Naive thymus-derived CD8-positive, alpha-beta T cell (primary cell): ENCODE results near the gene NUCKS1. TPM values are rescaled to one million over a fixed set of nuclear protein-coding genes. Genes with fewer than 3 reads are reported as not detected.
A peak's percentile ranks its signal among the peaks of the same experiment; 100 is the strongest.

Source experiments
- ATAC-seq, 2 donors: fragments of 150-1000 bp; cut with Tn5 transposase in 1 of 2; sonication (Bioruptor Pico), chemical (Tn5 transposase) in 1 of 2; 1 replicate in 1 of 2; 2 replicates in 1 of 2; pipeline ENCODE4 v1.10.0; 2021; ENCODE audit warnings: mild to moderate bottlenecking in 2 of 2, moderate library complexity in 2 of 2
- POLR2A ChIA-PET: fragments of 350-600 bp; sonication (Branson Sonifier 250); formaldehyde crosslinking; loops from one replicate; lab custom pipeline; 2021; ENCODE audit warnings: antibody characterized with exemption; lab: Charles Lee
- DNase-seq, 10 donors: peaks; one replicate each; pipeline versions ENCODE4 v3.0.0 to v3.0.0-alpha.2; 2020 to 2022
- H3K27ac Mint-ChIP-seq, 10 donors: one replicate each; pipeline ENCODE4 v1.8.0; 2020 to 2022; ENCODE audit warnings: mild to moderate bottlenecking in 10 of 10, mixed read lengths in 10 of 10, moderate library complexity in 4 of 10, inconsistent platforms in 1 of 10
- H3K27me3 Mint-ChIP-seq, 5 donors: one replicate each; pipeline ENCODE4 v1.8.0; 2021 to 2022; ENCODE audit warnings: mixed read lengths in 5 of 5
- H3K36me3 Mint-ChIP-seq, 3 donors: one replicate each; pipeline ENCODE4 v1.8.0; 2020 to 2022; ENCODE audit warnings: mixed read lengths in 3 of 3, mild to moderate bottlenecking in 2 of 3, inconsistent platforms in 1 of 3
- H3K4me1 Mint-ChIP-seq, 4 donors: one replicate each; pipeline ENCODE4 v1.8.0; 2021 to 2022; ENCODE audit warnings: mixed read lengths in 4 of 4
- H3K4me3 Mint-ChIP-seq, 10 donors: one replicate each; pipeline ENCODE4 v1.8.0; 2020 to 2022; ENCODE audit warnings: mild to moderate bottlenecking in 10 of 10, mixed read lengths in 10 of 10, moderate library complexity in 6 of 10, inconsistent platforms in 1 of 10
- H3K9me3 Mint-ChIP-seq, 9 donors: one replicate each; pipeline ENCODE4 v1.8.0; 2020 to 2022; ENCODE audit warnings: mixed read lengths in 9 of 9, mild to moderate bottlenecking in 3 of 9, inconsistent platforms in 1 of 9, moderate library complexity in 1 of 9
- polyA plus RNA-seq, 3 donors: library from polyadenylated mRNA; unstranded; fragments of 300-500 nt; fragmentation: Illumina TruSeq; gene quantifications; one replicate each; pipeline ENCODE4 v1.2.3, GENCODE V29; 2021
- total RNA-seq, 8 experiments: library from RNA in 2 of 8; stranded (reverse) in 2 of 8; gene quantifications; one replicate each; pipeline ENCODE4 v1.2.3 and lab custom pipeline; 2021 to 2026

The NUCKS1 gene
- total and polyA plus RNA-seq, 5 experiments from 2014 or later, result 17.3 to 115 (median 26.1) TPM

GRCh38 chr1:205670611-205671430 lies 79.2 kb downstream of the NUCKS1 start:
- Mint-ChIP-seq H3K36me3 (no peaks in the 10 kb centered on the region), H3K27ac (no peak overlapping the region), H3K27me3 (peaks cover 2 to 30% (median 15%) of the 10 kb centered on the region in 5 donors), H3K9me3 (no peaks in the 10 kb centered on the region), H3K4me3 (no peak overlapping the region), H3K4me1 (peaks cover 0 to 37% (median 0%) of the 10 kb centered on the region in 4 donors)
- ATAC-seq (no peak), DNase-seq (no peak)
- POLR2A ChIA-PET, result interaction anchor here (0.6 kb wide), 1 partner anchor 16 kb away, joined by 3 read pairs; no protein-coding TSS in a partner anchor

- H3K27ac Mint-ChIP-seq, result no peak overlapping the region
- DNase-seq (no peak), ATAC-seq (no peak)
- POLR2A ChIA-PET, result no interaction called here
- peaks cover 0 to 42% (median 2%) of the 10 kb centered on the region in 4 donors for H3K4me1 Mint-ChIP-seq
- H3K4me3 Mint-ChIP-seq, result no peak overlapping the region
- H3K9me3 Mint-ChIP-seq, result no peaks in the 10 kb centered on the region
- no peaks in the 10 kb centered on the region for H3K36me3 Mint-ChIP-seq
- H3K27me3 Mint-ChIP-seq, result peaks cover 2 to 30% (median 13%) of the 10 kb centered on the region in 5 donors
Measured at GRCh38 chr1:205670150-205670446, 79.9 kb downstream of the NUCKS1 start.

DNA sequence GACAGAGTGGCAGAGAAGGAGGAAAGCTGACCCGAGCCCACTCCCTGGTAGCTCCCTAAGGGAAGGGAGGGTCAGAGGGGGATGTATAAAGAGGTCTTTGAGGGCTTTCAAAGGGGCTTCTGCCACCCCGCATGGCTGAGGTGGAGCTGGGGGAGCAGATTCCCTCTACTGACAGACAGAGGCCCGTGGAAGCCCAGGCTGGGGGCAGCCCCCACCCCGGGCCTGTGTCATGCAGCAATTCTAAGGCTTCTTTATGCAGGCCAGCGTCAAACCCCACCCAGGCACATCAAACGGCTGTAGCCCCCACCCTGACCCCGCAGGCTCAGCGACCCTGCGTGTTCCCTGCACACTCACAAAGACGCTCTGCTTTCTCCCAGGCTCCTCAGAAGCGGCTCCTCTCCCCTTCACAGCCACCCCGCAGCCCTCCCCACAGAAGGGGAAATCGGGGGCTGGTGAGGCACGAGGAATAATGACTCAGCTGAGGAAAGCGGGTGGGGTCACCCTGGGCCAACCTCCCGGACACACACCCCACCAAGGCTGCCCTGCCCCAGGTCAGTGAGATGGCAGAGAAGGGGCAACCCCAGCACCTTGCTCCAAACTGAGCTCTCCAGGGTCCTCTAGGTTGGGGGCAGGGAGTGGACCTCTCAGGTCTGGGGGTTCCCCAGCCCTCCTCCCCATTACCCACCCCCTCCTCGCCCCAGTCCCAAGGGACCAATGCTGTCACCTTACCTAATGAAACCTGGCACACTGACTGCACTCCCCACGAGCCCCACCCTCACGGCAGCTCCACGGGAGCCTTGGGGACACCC lies 80.4 kb downstream of the NUCKS1 start:
- Mint-ChIP-seq H3K4me1 (peaks cover 0 to 47% (median 3%) of the 10 kb centered on the region in 4 donors), H3K4me3 (peak overlapping the region in 1 of 10 donors; percentile 45), H3K36me3 (no peaks in the 10 kb centered on the region), H3K27me3 (peaks cover 2 to 30% (median 13%) of the 10 kb centered on the region in 5 donors), H3K9me3 (no peaks in the 10 kb centered on the region), H3K27ac (peak overlapping the region in 1 of 10 donors; percentile 74)
- POLR2A ChIA-PET, result no interaction called here
- DNase-seq (no peak), ATAC-seq (peak in 1 of 2 donors; percentile 28)

DNA sequence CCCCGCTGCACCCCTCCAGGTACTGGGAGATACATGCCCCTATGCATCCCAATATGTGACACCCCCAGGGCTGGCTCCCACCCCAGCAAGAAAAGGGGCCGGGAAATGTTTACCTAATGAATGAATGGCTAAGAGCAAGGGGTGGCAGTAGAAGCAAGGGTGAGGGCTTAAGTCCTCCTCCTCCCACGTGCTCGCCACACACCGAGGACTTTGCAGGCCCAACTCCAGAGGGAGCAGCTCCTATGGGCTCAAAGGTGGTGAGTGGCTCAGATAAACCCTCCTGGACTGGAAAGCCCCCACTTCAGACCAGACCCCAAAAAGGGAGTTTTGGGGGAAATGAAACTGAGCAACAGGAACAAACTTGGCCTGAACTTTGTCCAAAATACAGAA lies 81.0 kb downstream of the NUCKS1 start:
- no peaks in the 10 kb centered on the region for H3K36me3 Mint-ChIP-seq
- H3K9me3 Mint-ChIP-seq, result no peaks in the 10 kb centered on the region
- peak overlapping the region in 2 of 10 donors; percentile 62 to 74 for H3K27ac Mint-ChIP-seq
- H3K4me1 Mint-ChIP-seq, result peaks cover 0 to 47% (median 3%) of the 10 kb centered on the region in 4 donors
- DNase-seq (no peak), ATAC-seq (peak in 1 of 2 donors; percentile 14)
- POLR2A ChIA-PET, result interaction anchor here (0.6 kb wide), 1 partner anchor 77 kb away, joined by 8 read pairs; no protein-coding TSS in a partner anchor
- H3K27me3 Mint-ChIP-seq, result peaks cover 2 to 28% (median 13%) of the 10 kb centered on the region in 5 donors
- peak overlapping the region in 1 of 10 donors; percentile 39 for H3K4me3 Mint-ChIP-seq

- ATAC-seq, result no peak
- no peak for DNase-seq
Measured at GRCh38 chr1:205667909-205668643, 81.9 kb downstream of the NUCKS1 start.

GRCh38 chr1:205666372-205667166 lies 83.4 kb downstream of the NUCKS1 start:
- POLR2A ChIA-PET, result no interaction called here
- H3K4me1 Mint-ChIP-seq, result peaks cover 0 to 43% (median 3%) of the 10 kb centered on the region in 4 donors
- no peak overlapping the region for H3K27ac Mint-ChIP-seq
- ATAC-seq (no peak), DNase-seq (no peak)
- H3K27me3 Mint-ChIP-seq, result peaks cover 2 to 19% (median 13%) of the 10 kb centered on the region in 5 donors
- H3K9me3 Mint-ChIP-seq, result no peaks in the 10 kb centered on the region
- no peak overlapping the region for H3K4me3 Mint-ChIP-seq
- no peaks in the 10 kb centered on the region for H3K36me3 Mint-ChIP-seq

More at GRCh38 chr1:205667909-205668643, 81.9 kb downstream of the NUCKS1 start:
- Mint-ChIP-seq H3K27ac (peak overlapping the region in 3 of 10 donors; percentile 24 to 40 (median 39)), H3K27me3 (peaks cover 2 to 24% (median 13%) of the 10 kb centered on the region in 5 donors), H3K4me1 (peaks cover 0 to 47% (median 3%) of the 10 kb centered on the region in 4 donors), H3K36me3 (no peaks in the 10 kb centered on the region), H3K4me3 (no peak overlapping the region), H3K9me3 (no peaks in the 10 kb centered on the region)
- POLR2A ChIA-PET, result interaction anchor here (0.6 kb wide), 1 partner anchor 73 kb away, joined by 3 read pairs; no protein-coding TSS in a partner anchor

- H3K4me3 Mint-ChIP-seq, result peak overlapping the region in 1 of 10 donors; percentile 24
- no peaks in the 10 kb centered on the region for H3K36me3 Mint-ChIP-seq
- ATAC-seq, result no peak
- peaks cover 0 to 43% (median 3%) of the 10 kb centered on the region in 4 donors for H3K4me1 Mint-ChIP-seq
- peak overlapping the region in 3 of 10 donors; percentile 48 to 90 (median 61) for H3K27ac Mint-ChIP-seq
- DNase-seq, result no peak
- POLR2A ChIA-PET, result no interaction called here
- H3K27me3 Mint-ChIP-seq, result peaks cover 2 to 19% (median 13%) of the 10 kb centered on the region in 5 donors
- H3K9me3 Mint-ChIP-seq, result no peaks in the 10 kb centered on the region
Measured at GRCh38 chr1:205665201-205666045, 84.6 kb downstream of the NUCKS1 start.

- Mint-ChIP-seq H3K36me3 (no peaks in the 10 kb centered on the region), H3K4me3 (no peak overlapping the region), H3K4me1 (peaks cover 0 to 39% (median 3%) of the 10 kb centered on the region in 4 donors), H3K27ac (no peak overlapping the region), H3K27me3 (peaks cover 2 to 18% (median 13%) of the 10 kb centered on the region in 5 donors), H3K9me3 (no peaks in the 10 kb centered on the region)
- POLR2A ChIA-PET, result no interaction called here
- DNase-seq, result no peak
- no peak for ATAC-seq
Measured at GRCh38 chr1:205664399-205665017, 85.5 kb downstream of the NUCKS1 start.

GRCh38 chr1:205663286-205663936 lies 86.6 kb downstream of the NUCKS1 start:
- POLR2A ChIA-PET, result no interaction called here
- no peak overlapping the region for H3K4me3 Mint-ChIP-seq
- H3K36me3 Mint-ChIP-seq, result no peaks in the 10 kb centered on the region
- no peaks in the 10 kb centered on the region for H3K9me3 Mint-ChIP-seq
- peaks cover 0 to 33% (median 8%) of the 10 kb centered on the region in 4 donors for H3K4me1 Mint-ChIP-seq
- no peak overlapping the region for H3K27ac Mint-ChIP-seq
- H3K27me3 Mint-ChIP-seq, result peaks cover 0 to 8% (median 7%) of the 10 kb centered on the region in 5 donors
- ATAC-seq (no peak), DNase-seq (no peak)
